NCI-H1694 treated with DMSO at 0.1 percent for 48 hours (cell line): ENCODE results near the gene TLL2.

Experiments used
- DNase-seq: peaks from one replicate; lab custom pipeline; 2025; lab: John Stamatoyannopoulos, UW

TLL2 gene

GRCh38 chr10:96507044-96507443 lies 6.7 kb downstream of the TLL2 start:
- DNase-seq: no peak

GRCh38 chr10:96505150-96506136 lies 8.3 kb downstream of the TLL2 start:
- DNase-seq: no peak

GRCh38 chr10:96502561-96503282 lies 11.0 kb downstream of the TLL2 start:
- no peak for DNase-seq

- DNase-seq: no peak
Measured at GRCh38 chr10:96501985-96502384, 11.7 kb downstream of the TLL2 start.

GRCh38 chr10:96500519-96500918 lies 13.2 kb downstream of the TLL2 start:
- no peak for DNase-seq

- DNase-seq: no peak
Measured at GRCh38 chr10:96500050-96500449, 13.7 kb downstream of the TLL2 start.

GRCh38 chr10:96497391-96497790 lies 16.3 kb downstream of the TLL2 start:
- DNase-seq: no peak

- no peak for DNase-seq
Measured at GRCh38 chr10:96496281-96496925, 17.3 kb downstream of the TLL2 start.

- no peak for DNase-seq
Measured at GRCh38 chr10:96495544-96495943, 18.2 kb downstream of the TLL2 start.

GRCh38 chr10:96494694-96495093 lies 19.0 kb downstream of the TLL2 start:
- no peak for DNase-seq

- DNase-seq: no peak
Measured at GRCh38 chr10:96493871-96494525, 19.7 kb downstream of the TLL2 start.

GRCh38 chr10:96493254-96493653 lies 20.5 kb downstream of the TLL2 start:
- no peak for DNase-seq

GRCh38 chr10:96491303-96491702 lies 22.4 kb downstream of the TLL2 start:
- no peak for DNase-seq

GRCh38 chr10:96488161-96488935 lies 25.4 kb downstream of the TLL2 start:
- DNase-seq: no peak

GRCh38 chr10:96482815-96483588 lies 30.7 kb downstream of the TLL2 start:
- DNase-seq: no peak

- no peak for DNase-seq
Measured at GRCh38 chr10:96478355-96478754, 35.4 kb downstream of the TLL2 start.

- no peak for DNase-seq
Measured at GRCh38 chr10:96473866-96474265, 39.9 kb downstream of the TLL2 start.

- DNase-seq: peak; percentile 23
Measured at GRCh38 chr10:96470116-96470743, 43.5 kb downstream of the TLL2 start.

- no peak for DNase-seq
Measured at GRCh38 chr10:96468845-96469244, 44.9 kb downstream of the TLL2 start.

GRCh38 chr10:96465599-96465998 lies 48.1 kb downstream of the TLL2 start:
- no peak for DNase-seq
